Lower leg skin (tissue), 4 donors: Measurements from ENCODE around the gene HKDC1. TPM values are rescaled to one million over a fixed set of nuclear protein-coding genes. Genes with fewer than 3 reads are reported as not detected.

ENCODE experiments used
- DNase-seq, 2 donors: peaks; one replicate each; pipeline ENCODE4 v3.0.0-alpha.2; 2019; ENCODE audit warnings: low spot score in 2 of 2
- H3K4me3 ChIP-seq: fragments of 200-600 bp; sonication (generic); 2 replicates; pipeline ENCODE4 v1.5.1; 2017; ENCODE audit warnings: mild to moderate bottlenecking, low read depth; ENCODE audit not compliant: poor library complexity, severe bottlenecking
- POLR2A ChIP-seq, 2 donors: fragments of 450-650 bp; IDR thresholded peaks; one replicate each; pipeline ENCODE4 v1.6.1; 2016 to 2017; ENCODE audit warnings: antibody characterized with exemption in 2 of 2, mild to moderate bottlenecking in 1 of 2, moderate library complexity in 1 of 2
- WGBS, 2 donors: methylation state at CpG; one replicate each; pipeline ENCODE4 v1.1.5; 2018; 5-methylcytosine and 5-hydroxymethylcytosine counted together
- intact Hi-C: fragments of 100-400 bp; cut with DNase I; formaldehyde crosslinking; loops from one replicate; pipeline ENCODE4 v1.15.0; 2023; ENCODE audit warnings: low total_unique reads
- total RNA-seq, 4 donors: library from RNA; depleted of rRNA; stranded (reverse); fragments of >200 nt; gene quantifications; one replicate each; pipeline ENCODE4 v1.1.0, GENCODE V29; 2016
- TF ChIP-seq, protein P1 (sequence below), 3 donors: fragments of 450-650 bp; IDR thresholded peaks; one replicate each; pipeline ENCODE4 v1.5.1; 2016; ENCODE audit warnings: antibody characterized with exemption in 3 of 3, mild to moderate bottlenecking in 3 of 3, moderate library complexity in 2 of 3

The HKDC1 gene
- total RNA-seq, 4 donors from 2014 or later: 0.04 to 1.4 (median 0.12) TPM; not detected in 1

GRCh38 chr10:69214666-69215131 is 5.4 kb upstream of the HKDC1 start:
- no peak for DNase-seq
- TF ChIP-seq POLR2A (IDR thresholded peaks at IDR 0.05): no peak
- TF ChIP-seq, protein P1, sequence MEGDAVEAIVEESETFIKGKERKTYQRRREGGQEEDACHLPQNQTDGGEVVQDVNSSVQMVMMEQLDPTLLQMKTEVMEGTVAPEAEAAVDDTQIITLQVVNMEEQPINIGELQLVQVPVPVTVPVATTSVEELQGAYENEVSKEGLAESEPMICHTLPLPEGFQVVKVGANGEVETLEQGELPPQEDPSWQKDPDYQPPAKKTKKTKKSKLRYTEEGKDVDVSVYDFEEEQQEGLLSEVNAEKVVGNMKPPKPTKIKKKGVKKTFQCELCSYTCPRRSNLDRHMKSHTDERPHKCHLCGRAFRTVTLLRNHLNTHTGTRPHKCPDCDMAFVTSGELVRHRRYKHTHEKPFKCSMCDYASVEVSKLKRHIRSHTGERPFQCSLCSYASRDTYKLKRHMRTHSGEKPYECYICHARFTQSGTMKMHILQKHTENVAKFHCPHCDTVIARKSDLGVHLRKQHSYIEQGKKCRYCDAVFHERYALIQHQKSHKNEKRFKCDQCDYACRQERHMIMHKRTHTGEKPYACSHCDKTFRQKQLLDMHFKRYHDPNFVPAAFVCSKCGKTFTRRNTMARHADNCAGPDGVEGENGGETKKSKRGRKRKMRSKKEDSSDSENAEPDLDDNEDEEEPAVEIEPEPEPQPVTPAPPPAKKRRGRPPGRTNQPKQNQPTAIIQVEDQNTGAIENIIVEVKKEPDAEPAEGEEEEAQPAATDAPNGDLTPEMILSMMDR (IDR thresholded peaks at IDR 0.05): no peak
- WGBS, 2 donors: 84 to 92% methylated on average over 6 of the region's 6 CpGs
- no peak overlapping the region for H3K4me3 ChIP-seq
- intact Hi-C loops: no loop called here

DNA sequence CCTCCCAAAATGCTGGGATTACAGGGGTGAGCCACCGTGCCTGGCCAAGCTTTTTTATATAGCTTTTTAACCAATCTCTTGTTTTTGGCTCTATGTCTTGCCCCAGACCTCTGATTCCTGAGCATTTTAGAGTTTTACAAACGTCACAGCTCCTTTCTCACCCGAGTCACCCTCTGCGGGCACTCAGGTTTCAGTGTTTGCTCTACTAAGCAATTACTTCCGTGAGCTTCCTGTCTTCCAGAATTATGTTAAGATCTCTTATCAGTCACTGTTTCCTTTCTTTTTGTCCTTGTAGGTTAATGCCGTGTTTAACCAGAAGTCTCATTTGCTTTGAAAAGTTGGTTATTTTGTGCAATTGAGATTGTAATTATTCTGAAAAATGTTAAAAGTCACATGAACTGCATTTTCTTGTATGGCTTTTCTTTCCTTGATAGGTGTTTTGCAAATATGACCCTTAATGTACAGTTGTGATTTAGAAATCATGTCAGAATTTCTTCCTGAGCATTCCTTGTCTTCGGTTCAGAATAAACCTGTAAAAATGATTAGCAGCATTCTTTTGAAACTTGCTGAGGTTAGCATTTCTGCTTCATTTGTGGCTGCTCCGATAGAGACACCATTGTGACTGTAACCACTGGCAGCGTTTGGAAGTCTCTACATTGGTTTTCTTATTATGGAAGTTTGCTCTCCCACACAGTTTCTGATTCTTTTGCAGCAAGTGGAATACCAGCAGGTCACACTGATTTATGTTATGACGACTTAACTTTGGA is 4.5 kb upstream of the HKDC1 start:
- DNase-seq: no peak
- TF ChIP-seq, protein P1 (IDR thresholded peaks at IDR 0.05): no peak
- no peak for TF ChIP-seq POLR2A (IDR thresholded peaks at IDR 0.05)
- intact Hi-C loops: no loop called here
- H3K4me3 ChIP-seq: no peak overlapping the region
- 39 to 48% methylated on average over 10 of the region's 10 CpGs for WGBS, 2 donors

- intact Hi-C loops: no loop called here
- H3K4me3 ChIP-seq: no peak overlapping the region
- WGBS, 2 donors: 90 to 91% methylated on average over 11 of the region's 11 CpGs
- DNase-seq: no peak
- TF ChIP-seq, protein P1 (IDR thresholded peaks at IDR 0.05): no peak
- no peak for TF ChIP-seq POLR2A (IDR thresholded peaks at IDR 0.05)
Measured at GRCh38 chr10:69216577-69217118, 3.5 kb upstream of the HKDC1 start.

- TF ChIP-seq POLR2A (IDR thresholded peaks at IDR 0.05): no peak
- TF ChIP-seq, protein P1 (IDR thresholded peaks at IDR 0.05): no peak
- no peak overlapping the region for H3K4me3 ChIP-seq
- intact Hi-C loops: no loop called here
- no peak for DNase-seq
- 63 to 71% methylated on average over 4 of the region's 4 CpGs for WGBS, 2 donors
Measured at GRCh38 chr10:69217119-69217754, 2.9 kb upstream of the HKDC1 start.

- intact Hi-C loops: no loop called here
- no peak overlapping the region for H3K4me3 ChIP-seq
- TF ChIP-seq, protein P1 (IDR thresholded peaks at IDR 0.05): no peak
- TF ChIP-seq POLR2A (IDR thresholded peaks at IDR 0.05): no peak
- 89 to 91% methylated on average over 6 of the region's 6 CpGs for WGBS, 2 donors
- DNase-seq: no peak
Measured at GRCh38 chr10:69218831-69219230, 1.3 kb upstream of the HKDC1 start.
